Vagina (tissue), 2 donors: ENCODE data around the gene KRT39. TPM values are rescaled to one million over a fixed set of nuclear protein-coding genes. Genes with fewer than 3 reads are reported as not detected.
"Not testable (repeated sequence)": the region's sequence is repeated elsewhere in the genome, so short reads cannot be mapped to it uniquely, and the experiment has no call there.

Experiments used
- DNase-seq, 2 donors: peaks; one replicate each; pipeline ENCODE4 v3.0.0-alpha.2; 2017; ENCODE audit errors: extremely low spot score in 2 of 2
- H3K27ac ChIP-seq: fragments of 200-600 bp; sonication (generic); one replicate; pipeline ENCODE4 v1.5.1; 2019
- H3K27me3 ChIP-seq: fragments of 200-600 bp; sonication (generic); one replicate; pipeline ENCODE4 v1.5.1; 2019
- H3K36me3 ChIP-seq, 2 donors: fragments of 200-600 bp; sonication (generic); one replicate each; pipeline ENCODE4 v1.5.1; 2017 to 2019
- H3K4me1 ChIP-seq: fragments of 200-600 bp; sonication (generic); one replicate; pipeline ENCODE4 v1.5.1; 2019
- H3K4me3 ChIP-seq, 2 donors: fragments of 200-600 bp; sonication (generic); 1 replicate in 1 of 2; 2 replicates in 1 of 2; pipeline ENCODE4 v1.5.1; 2016 to 2019
- H3K9me3 ChIP-seq: fragments of 200-600 bp; sonication (generic); one replicate; pipeline ENCODE4 v1.5.1; 2019
- CTCF ChIP-seq, 3 experiments: fragments of 450-650 bp in 2 of 3; fragments of 200-600 bp in 1 of 3; sonication (generic) in 1 of 3; IDR thresholded peaks; one replicate each; pipeline ENCODE4 v1.5.1; 2017 to 2019; ENCODE audit warnings: antibody characterized with exemption in 3 of 3, mild to moderate bottlenecking in 2 of 3, moderate library complexity in 2 of 3
- POLR2A ChIP-seq, 2 donors: fragments of 450-650 bp; IDR thresholded peaks; one replicate each; pipeline ENCODE4 v1.6.1; 2017; ENCODE audit warnings: antibody characterized with exemption in 2 of 2, mild to moderate bottlenecking in 2 of 2, moderate library complexity in 2 of 2
- POLR2AphosphoS5 ChIP-seq, 2 donors: sonication (generic); formaldehyde crosslinking; IDR thresholded peaks; one replicate each; pipeline ENCODE4 v1.9.0; 2017; ENCODE audit warnings: antibody characterized with exemption in 2 of 2, mild to moderate bottlenecking in 2 of 2, low read depth in 1 of 2; ENCODE audit not compliant: insufficient read depth in 1 of 2
- intact Hi-C: fragments of 100-400 bp; cut with DNase I; formaldehyde crosslinking; loops from one replicate; pipeline ENCODE4 v1.15.1; 2023
- total RNA-seq: library from RNA; depleted of rRNA; stranded (reverse); fragments of >200 nt; gene quantifications from one replicate; pipeline ENCODE4 v1.2.3, GENCODE V29; 2016

KRT39 gene
- total RNA-seq, 1 donor from 2014 or later = not detected

- Histone ChIP-seq H3K4me1 (no peaks in the 10 kb centered on the region), H3K27me3 (no peaks in the 10 kb centered on the region), H3K4me3 (no peak overlapping the region), H3K9me3 (no peaks in the 10 kb centered on the region), H3K27ac (no peak overlapping the region), H3K36me3 (no peaks in the 10 kb centered on the region)
- intact Hi-C loops = no loop called here
- no peak for DNase-seq
- no peak for TF ChIP-seq POLR2A (IDR thresholded peaks at IDR 0.05)
- TF ChIP-seq CTCF (IDR thresholded peaks at IDR 0.05) = no peak
- no peak for TF ChIP-seq POLR2AphosphoS5 (IDR thresholded peaks at IDR 0.05; ENCODE audit: insufficient read depth in 1 of 2, low read depth in 1 of 2)
Observed at GRCh38 chr17:41003926-41004325, 37.2 kb upstream of the KRT39 start.

GRCh38 chr17:41002814-41003213 lies 36.1 kb upstream of the KRT39 start:
- H3K27me3 ChIP-seq = no peaks in the 10 kb centered on the region
- no peak for DNase-seq
- H3K4me1 ChIP-seq = no peaks in the 10 kb centered on the region
- no peaks in the 10 kb centered on the region for H3K9me3 ChIP-seq
- no peak overlapping the region for H3K27ac ChIP-seq
- intact Hi-C loops = no loop called here
- TF ChIP-seq POLR2AphosphoS5 (IDR thresholded peaks at IDR 0.05; ENCODE audit: insufficient read depth in 1 of 2, low read depth in 1 of 2) (peak in 1 of 2 donors; percentile 66), POLR2A (IDR thresholded peaks at IDR 0.05) (no peak)
- H3K36me3 ChIP-seq = no peaks in the 10 kb centered on the region
- H3K4me3 ChIP-seq = no peak overlapping the region

- intact Hi-C loops = no loop called here
- Histone ChIP-seq H3K36me3 (no peaks in the 10 kb centered on the region), H3K27me3 (no peaks in the 10 kb centered on the region), H3K27ac (no peak overlapping the region), H3K4me3 (no peak overlapping the region), H3K4me1 (no peaks in the 10 kb centered on the region), H3K9me3 (no peaks in the 10 kb centered on the region)
- DNase-seq = no peak
- TF ChIP-seq POLR2A (IDR thresholded peaks at IDR 0.05) = no peak
- TF ChIP-seq CTCF (IDR thresholded peaks at IDR 0.05) = no peak
- TF ChIP-seq POLR2AphosphoS5 (IDR thresholded peaks at IDR 0.05; ENCODE audit: insufficient read depth in 1 of 2, low read depth in 1 of 2) = no peak
Observed at GRCh38 chr17:41001795-41002194, 35.0 kb upstream of the KRT39 start.

GRCh38 chr17:40999563-40999962 lies 32.8 kb upstream of the KRT39 start, which contains the start of gene KRTAP3-2:
Gene KRTAP3-2 (minus strand): TSS chr17:40999906. CDS start chr17:40999853, 53 bp downstream.
- intact Hi-C loops, DNase-seq, H3K4me1 ChIP-seq: not testable (repeated sequence)

GRCh38 chr17:40997361-40997760 lies 30.6 kb upstream of the KRT39 start:
- no peaks in the 10 kb centered on the region for H3K27me3 ChIP-seq

More at GRCh38 chr17:40999563-40999962, 32.8 kb upstream of the KRT39 start, which contains the start of gene KRTAP3-2:
- H3K4me3 ChIP-seq, H3K27me3 ChIP-seq, H3K27ac ChIP-seq, H3K36me3 ChIP-seq, H3K9me3 ChIP-seq: not testable (repeated sequence)

More at GRCh38 chr17:40997361-40997760, 30.6 kb upstream of the KRT39 start:
- Histone ChIP-seq H3K9me3 (no peaks in the 10 kb centered on the region), H3K36me3 (no peaks in the 10 kb centered on the region), H3K27ac (no peak overlapping the region), H3K4me3 (no peak overlapping the region), H3K4me1 (no peaks in the 10 kb centered on the region)
- TF ChIP-seq CTCF (IDR thresholded peaks at IDR 0.05) (no peak), POLR2A (IDR thresholded peaks at IDR 0.05) (no peak), POLR2AphosphoS5 (IDR thresholded peaks at IDR 0.05; ENCODE audit: insufficient read depth in 1 of 2, low read depth in 1 of 2) (no peak)
- no peak for DNase-seq
- intact Hi-C loops = no loop called here
